HEK293 (cell line): ENCODE measurements around the gene RAB13.

Experiments
- FEZF1 ChIP-seq: fragments of 450-650 bp; formaldehyde crosslinking; IDR thresholded peaks from 2 replicates; pipeline ENCODE4 v1.5.1; 2016; ENCODE audit warnings: missing biosample characterization, missing genetic modification characterization
- HOXC10 ChIP-seq: sonication (generic); formaldehyde crosslinking; IDR thresholded peaks from 2 replicates; pipeline ENCODE4 v1.8.1; 2023; ENCODE audit warnings: mild to moderate bottlenecking, missing genetic modification reagents
- KLF8 ChIP-seq: fragments of 450-650 bp; formaldehyde crosslinking; IDR thresholded peaks from 2 replicates; pipeline ENCODE4 v1.5.1; 2016; ENCODE audit warnings: missing biosample characterization, missing genetic modification characterization
- SETDB1 ChIP-seq: IDR thresholded peaks from one replicate; pipeline ENCODE4 v1.6.1; 2017; ENCODE audit warnings: mild to moderate bottlenecking, low read length, moderate library complexity, mixed read lengths; ENCODE audit not compliant: insufficient read length
- ZBTB21 ChIP-seq: fragments of 450-650 bp; formaldehyde crosslinking; IDR thresholded peaks from 2 replicates; pipeline ENCODE4 v1.5.1; 2017; ENCODE audit warnings: missing biosample characterization, missing genetic modification characterization
- ZFP37 ChIP-seq: fragments of 450-650 bp; formaldehyde crosslinking; IDR thresholded peaks from 2 replicates; pipeline ENCODE4 v1.5.1; 2016; ENCODE audit warnings: missing biosample characterization, missing genetic modification characterization
- ZFP41 ChIP-seq: fragments of 450-650 bp; formaldehyde crosslinking; IDR thresholded peaks from 2 replicates; pipeline ENCODE4 v1.5.1; 2016; ENCODE audit warnings: missing biosample characterization, missing genetic modification characterization, borderline replicate concordance
- ZIC2 ChIP-seq: fragments of 450-650 bp; formaldehyde crosslinking; IDR thresholded peaks from 2 replicates; pipeline ENCODE4 v1.5.1; 2016; ENCODE audit warnings: missing biosample characterization, missing genetic modification characterization
- ZNF140 ChIP-seq: fragments of 450-650 bp; formaldehyde crosslinking; IDR thresholded peaks from 2 replicates; pipeline ENCODE4 v1.5.1; 2016; ENCODE audit warnings: missing biosample characterization, missing genetic modification characterization
- ZNF146 ChIP-seq: fragments of 450-650 bp; formaldehyde crosslinking; IDR thresholded peaks from 2 replicates; pipeline ENCODE4 v1.5.1; 2016; ENCODE audit warnings: missing biosample characterization, missing genetic modification characterization
- ZNF155 ChIP-seq: fragments of 450-650 bp; formaldehyde crosslinking; IDR thresholded peaks from 2 replicates; pipeline ENCODE4 v1.5.1; 2016; ENCODE audit warnings: missing biosample characterization, missing genetic modification characterization
- ZNF175 ChIP-seq: fragments of 450-650 bp; formaldehyde crosslinking; IDR thresholded peaks from 2 replicates; pipeline ENCODE4 v1.5.1; 2016; ENCODE audit warnings: missing biosample characterization, missing genetic modification characterization
- ZNF248 ChIP-seq: fragments of 450-650 bp; formaldehyde crosslinking; IDR thresholded peaks from 2 replicates; pipeline ENCODE4 v1.5.1; 2017; ENCODE audit warnings: missing biosample characterization, missing genetic modification characterization
- ZNF324 ChIP-seq: fragments of 450-650 bp; formaldehyde crosslinking; IDR thresholded peaks from 2 replicates; pipeline ENCODE4 v1.5.1; 2016; ENCODE audit warnings: missing biosample characterization, missing genetic modification characterization
- ZNF366 ChIP-seq: fragments of 450-650 bp; formaldehyde crosslinking; conservative IDR thresholded peaks from 2 replicates; pipeline ENCODE4 v1.5.1; 2016; ENCODE audit warnings: missing biosample characterization, missing genetic modification characterization
- ZNF391 ChIP-seq: fragments of 450-650 bp; formaldehyde crosslinking; IDR thresholded peaks from 2 replicates; pipeline ENCODE4 v1.5.1; 2016; ENCODE audit warnings: low read depth, missing biosample characterization, missing genetic modification characterization, borderline replicate concordance
- ZNF433 ChIP-seq: fragments of 450-650 bp; formaldehyde crosslinking; IDR thresholded peaks from 2 replicates; pipeline ENCODE4 v1.5.1; 2016; ENCODE audit warnings: missing biosample characterization, missing genetic modification characterization, low read depth
- ZNF473 ChIP-seq: fragments of 450-650 bp; formaldehyde crosslinking; IDR thresholded peaks from 2 replicates; pipeline ENCODE4 v1.5.1; 2017; ENCODE audit warnings: missing biosample characterization, missing genetic modification characterization
- ZNF514 ChIP-seq: fragments of 450-650 bp; formaldehyde crosslinking; IDR thresholded peaks from 2 replicates; pipeline ENCODE4 v1.5.1; 2016; ENCODE audit warnings: missing biosample characterization, missing genetic modification characterization
- ZNF560 ChIP-seq: fragments of 450-650 bp; formaldehyde crosslinking; IDR thresholded peaks from 2 replicates; pipeline ENCODE4 v1.5.1; 2017; ENCODE audit warnings: missing biosample characterization, missing genetic modification characterization, borderline replicate concordance
- ZNF626 ChIP-seq: fragments of 450-650 bp; sonication (Bioruptor Pico); formaldehyde crosslinking; IDR thresholded peaks from 2 replicates; pipeline ENCODE4 v1.5.1; 2018; ENCODE audit warnings: missing biosample characterization, missing genetic modification characterization, inconsistent platforms
- ZNF654 ChIP-seq: fragments of 450-650 bp; formaldehyde crosslinking; IDR thresholded peaks from 2 replicates; pipeline ENCODE4 v1.5.1; 2016; ENCODE audit warnings: low read depth, missing biosample characterization, missing genetic modification characterization
- ZNF658 ChIP-seq: fragments of 450-650 bp; formaldehyde crosslinking; IDR thresholded peaks from 2 replicates; pipeline ENCODE4; 2016; ENCODE audit warnings: missing biosample characterization, missing genetic modification characterization
- ZNF664 ChIP-seq: fragments of 450-650 bp; formaldehyde crosslinking; IDR thresholded peaks from 2 replicates; pipeline ENCODE4 v1.5.1; 2016; ENCODE audit warnings: missing biosample characterization, missing genetic modification characterization
- ZNF701 ChIP-seq: fragments of 450-650 bp; formaldehyde crosslinking; IDR thresholded peaks from 2 replicates; pipeline ENCODE4 v1.5.1; 2016; ENCODE audit warnings: missing biosample characterization, missing genetic modification characterization
- ZNF843 ChIP-seq: fragments of 450-650 bp; formaldehyde crosslinking; IDR thresholded peaks from 2 replicates; pipeline ENCODE4 v1.5.1; 2016; ENCODE audit warnings: missing biosample characterization, missing genetic modification characterization
- TF ChIP-seq, protein P1 (sequence below): fragments of 450-650 bp; formaldehyde crosslinking; IDR thresholded peaks from 2 replicates; pipeline ENCODE4 v1.5.1; 2017; ENCODE audit warnings: missing biosample characterization, missing genetic modification characterization
- TF ChIP-seq, protein P2 (sequence below): fragments of 450-650 bp; formaldehyde crosslinking; IDR thresholded peaks from 2 replicates; pipeline ENCODE4 v1.5.1; 2016; ENCODE audit warnings: missing biosample characterization, missing genetic modification characterization, borderline replicate concordance
- TF ChIP-seq, protein P3 (sequence below): fragments of 450-650 bp; formaldehyde crosslinking; conservative IDR thresholded peaks from 2 replicates; pipeline ENCODE4 v1.5.1; 2016; ENCODE audit warnings: low read depth, missing biosample characterization, missing genetic modification characterization
- TF ChIP-seq, protein P4 (sequence below): fragments of 450-650 bp; formaldehyde crosslinking; IDR thresholded peaks from 2 replicates; pipeline ENCODE4 v1.5.1; 2016; ENCODE audit warnings: missing biosample characterization, missing genetic modification characterization
- TF ChIP-seq, protein P5 (sequence below): fragments of 450-650 bp; formaldehyde crosslinking; IDR thresholded peaks from 2 replicates; pipeline ENCODE4 v1.5.1; 2016; ENCODE audit warnings: missing biosample characterization, missing genetic modification characterization

The RAB13 gene

DNA sequence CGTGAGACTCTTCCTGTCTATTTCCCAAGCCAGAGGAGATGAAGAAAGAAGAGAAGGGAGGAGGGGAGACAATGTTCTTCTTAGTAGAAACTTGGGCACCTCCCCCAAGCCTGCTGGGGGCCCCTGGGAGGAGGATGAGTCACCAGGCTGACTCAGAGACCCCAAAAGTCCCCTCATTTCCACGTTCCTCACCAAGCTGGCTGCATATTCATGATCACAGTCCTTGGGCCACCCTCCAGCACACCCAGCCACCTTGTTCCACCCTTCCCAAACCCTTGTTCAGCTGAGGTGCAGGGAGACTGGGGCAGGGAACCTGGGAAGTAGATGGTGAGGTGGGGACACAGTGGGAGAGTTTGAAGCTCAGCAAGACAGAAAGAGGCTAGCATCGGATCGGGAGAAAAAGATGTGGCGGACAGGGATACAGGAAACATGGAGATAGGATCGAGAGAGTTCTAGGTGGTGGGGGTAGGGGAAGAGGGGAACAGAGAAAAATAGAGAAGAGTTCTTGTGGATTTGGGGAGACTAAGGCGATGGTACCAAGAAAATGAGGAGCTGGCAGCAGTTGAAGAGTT is 712 bp downstream of the RAB13 start (continued):
- TF ChIP-seq ZNF391 = no peak
- no peak for TF ChIP-seq ZNF626 (tag by site-specific recombination)
- no peak for TF ChIP-seq ZNF155
- TF ChIP-seq, protein P1, sequence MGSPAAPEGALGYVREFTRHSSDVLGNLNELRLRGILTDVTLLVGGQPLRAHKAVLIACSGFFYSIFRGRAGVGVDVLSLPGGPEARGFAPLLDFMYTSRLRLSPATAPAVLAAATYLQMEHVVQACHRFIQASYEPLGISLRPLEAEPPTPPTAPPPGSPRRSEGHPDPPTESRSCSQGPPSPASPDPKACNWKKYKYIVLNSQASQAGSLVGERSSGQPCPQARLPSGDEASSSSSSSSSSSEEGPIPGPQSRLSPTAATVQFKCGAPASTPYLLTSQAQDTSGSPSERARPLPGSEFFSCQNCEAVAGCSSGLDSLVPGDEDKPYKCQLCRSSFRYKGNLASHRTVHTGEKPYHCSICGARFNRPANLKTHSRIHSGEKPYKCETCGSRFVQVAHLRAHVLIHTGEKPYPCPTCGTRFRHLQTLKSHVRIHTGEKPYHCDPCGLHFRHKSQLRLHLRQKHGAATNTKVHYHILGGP (tag by site-specific recombination) = no peak
- no peak for TF ChIP-seq ZNF175 (tag by site-specific recombination)
- TF ChIP-seq KLF8 (tag by site-specific recombination) = no peak
- TF ChIP-seq, protein P2, sequence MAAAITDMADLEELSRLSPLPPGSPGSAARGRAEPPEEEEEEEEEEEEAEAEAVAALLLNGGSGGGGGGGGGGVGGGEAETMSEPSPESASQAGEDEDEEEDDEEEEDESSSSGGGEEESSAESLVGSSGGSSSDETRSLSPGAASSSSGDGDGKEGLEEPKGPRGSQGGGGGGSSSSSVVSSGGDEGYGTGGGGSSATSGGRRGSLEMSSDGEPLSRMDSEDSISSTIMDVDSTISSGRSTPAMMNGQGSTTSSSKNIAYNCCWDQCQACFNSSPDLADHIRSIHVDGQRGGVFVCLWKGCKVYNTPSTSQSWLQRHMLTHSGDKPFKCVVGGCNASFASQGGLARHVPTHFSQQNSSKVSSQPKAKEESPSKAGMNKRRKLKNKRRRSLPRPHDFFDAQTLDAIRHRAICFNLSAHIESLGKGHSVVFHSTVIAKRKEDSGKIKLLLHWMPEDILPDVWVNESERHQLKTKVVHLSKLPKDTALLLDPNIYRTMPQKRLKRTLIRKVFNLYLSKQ (tag by site-specific recombination) = no peak
- no peak for TF ChIP-seq ZNF560 (tag by site-specific recombination)
- TF ChIP-seq, protein P3, sequence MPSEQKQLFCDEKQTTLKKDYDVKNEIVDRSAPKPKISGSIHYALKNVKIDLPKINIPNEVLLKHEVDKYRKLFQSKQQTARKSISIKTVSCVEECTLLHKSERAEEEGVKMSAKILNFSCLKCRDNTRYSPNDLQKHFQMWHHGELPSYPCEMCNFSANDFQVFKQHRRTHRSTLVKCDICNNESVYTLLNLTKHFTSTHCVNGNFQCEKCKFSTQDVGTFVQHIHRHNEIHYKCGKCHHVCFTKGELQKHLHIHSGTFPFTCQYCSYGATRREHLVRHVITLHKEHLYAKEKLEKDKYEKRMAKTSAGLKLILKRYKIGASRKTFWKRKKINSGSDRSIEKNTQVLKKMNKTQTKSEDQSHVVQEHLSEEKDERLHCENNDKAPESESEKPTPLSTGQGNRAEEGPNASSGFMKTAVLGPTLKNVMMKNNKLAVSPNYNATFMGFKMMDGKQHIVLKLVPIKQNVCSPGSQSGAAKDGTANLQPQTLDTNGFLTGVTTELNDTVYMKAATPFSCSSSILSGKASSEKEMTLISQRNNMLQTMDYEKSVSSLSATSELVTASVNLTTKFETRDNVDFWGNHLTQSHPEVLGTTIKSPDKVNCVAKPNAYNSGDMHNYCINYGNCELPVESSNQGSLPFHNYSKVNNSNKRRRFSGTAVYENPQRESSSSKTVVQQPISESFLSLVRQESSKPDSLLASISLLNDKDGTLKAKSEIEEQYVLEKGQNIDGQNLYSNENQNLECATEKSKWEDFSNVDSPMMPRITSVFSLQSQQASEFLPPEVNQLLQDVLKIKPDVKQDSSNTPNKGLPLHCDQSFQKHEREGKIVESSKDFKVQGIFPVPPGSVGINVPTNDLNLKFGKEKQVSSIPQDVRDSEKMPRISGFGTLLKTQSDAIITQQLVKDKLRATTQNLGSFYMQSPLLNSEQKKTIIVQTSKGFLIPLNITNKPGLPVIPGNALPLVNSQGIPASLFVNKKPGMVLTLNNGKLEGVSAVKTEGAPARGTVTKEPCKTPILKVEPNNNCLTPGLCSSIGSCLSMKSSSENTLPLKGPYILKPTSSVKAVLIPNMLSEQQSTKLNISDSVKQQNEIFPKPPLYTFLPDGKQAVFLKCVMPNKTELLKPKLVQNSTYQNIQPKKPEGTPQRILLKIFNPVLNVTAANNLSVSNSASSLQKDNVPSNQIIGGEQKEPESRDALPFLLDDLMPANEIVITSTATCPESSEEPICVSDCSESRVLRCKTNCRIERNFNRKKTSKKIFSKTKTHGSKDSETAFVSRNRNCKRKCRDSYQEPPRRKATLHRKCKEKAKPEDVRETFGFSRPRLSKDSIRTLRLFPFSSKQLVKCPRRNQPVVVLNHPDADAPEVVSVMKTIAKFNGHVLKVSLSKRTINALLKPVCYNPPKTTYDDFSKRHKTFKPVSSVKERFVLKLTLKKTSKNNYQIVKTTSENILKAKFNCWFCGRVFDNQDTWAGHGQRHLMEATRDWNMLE (tag by site-specific recombination) = no peak
- TF ChIP-seq ZNF514 (tag by site-specific recombination) = no peak
- no peak for TF ChIP-seq ZFP41 (tag by site-specific recombination)
- no peak for TF ChIP-seq ZNF433 (tag by site-specific recombination)
- TF ChIP-seq ZNF658 = no peak
- no peak for TF ChIP-seq SETDB1
- no peak for TF ChIP-seq ZNF140 (tag by site-specific recombination)
- TF ChIP-seq ZNF324 (tag by site-specific recombination) = no peak
- TF ChIP-seq ZNF701 (tag by site-specific recombination) = no peak
- TF ChIP-seq, protein P4, sequence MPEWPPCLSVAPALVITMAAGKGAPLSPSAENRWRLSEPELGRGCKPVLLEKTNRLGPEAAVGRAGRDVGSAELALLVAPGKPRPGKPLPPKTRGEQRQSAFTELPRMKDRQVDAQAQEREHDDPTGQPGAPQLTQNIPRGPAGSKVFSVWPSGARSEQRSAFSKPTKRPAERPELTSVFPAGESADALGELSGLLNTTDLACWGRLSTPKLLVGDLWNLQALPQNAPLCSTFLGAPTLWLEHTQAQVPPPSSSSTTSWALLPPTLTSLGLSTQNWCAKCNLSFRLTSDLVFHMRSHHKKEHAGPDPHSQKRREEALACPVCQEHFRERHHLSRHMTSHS (tag by site-specific recombination) = no peak
- TF ChIP-seq ZNF146 (tag by site-specific recombination) = no peak
- TF ChIP-seq HOXC10 (CRISPR knock-in tag) = no peak
- TF ChIP-seq ZNF664 = no peak
- no peak for TF ChIP-seq ZNF366 (tag by site-specific recombination)
- no peak for TF ChIP-seq ZNF473 (tag by site-specific recombination)
- no peak for TF ChIP-seq ZNF843 (tag by site-specific recombination)
- TF ChIP-seq, protein P5, sequence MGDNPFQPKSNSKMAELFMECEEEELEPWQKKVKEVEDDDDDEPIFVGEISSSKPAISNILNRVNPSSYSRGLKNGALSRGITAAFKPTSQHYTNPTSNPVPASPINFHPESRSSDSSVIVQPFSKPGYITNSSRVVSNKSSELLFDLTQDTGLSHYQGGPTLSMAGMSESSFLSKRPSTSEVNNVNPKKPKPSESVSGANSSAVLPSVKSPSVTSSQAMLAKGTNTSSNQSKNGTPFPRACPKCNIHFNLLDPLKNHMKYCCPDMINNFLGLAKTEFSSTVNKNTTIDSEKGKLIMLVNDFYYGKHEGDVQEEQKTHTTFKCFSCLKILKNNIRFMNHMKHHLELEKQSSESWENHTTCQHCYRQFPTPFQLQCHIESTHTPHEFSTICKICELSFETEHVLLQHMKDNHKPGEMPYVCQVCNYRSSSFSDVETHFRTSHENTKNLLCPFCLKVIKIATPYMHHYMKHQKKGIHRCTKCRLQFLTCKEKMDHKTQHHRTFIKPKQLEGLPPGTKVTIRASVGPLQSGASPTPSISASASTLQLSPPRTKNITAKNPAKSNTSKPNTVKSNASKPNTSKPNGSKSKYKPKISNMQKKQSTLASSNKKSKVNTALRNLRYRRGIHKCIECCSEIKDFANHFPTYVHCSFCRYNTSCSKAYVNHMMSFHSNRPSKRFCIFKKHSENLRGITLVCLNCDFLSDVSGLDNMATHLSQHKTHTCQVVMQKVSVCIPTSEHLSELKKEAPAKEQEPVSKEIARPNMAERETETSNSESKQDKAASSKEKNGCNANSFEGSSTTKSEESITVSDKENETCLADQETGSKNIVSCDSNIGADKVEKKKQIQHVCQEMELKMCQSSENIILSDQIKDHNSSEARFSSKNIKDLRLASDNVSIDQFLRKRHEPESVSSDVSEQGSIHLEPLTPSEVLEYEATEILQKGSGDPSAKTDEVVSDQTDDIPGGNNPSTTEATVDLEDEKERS = peak; percentile 15; the same call in 1 of the 2 replicates
- no peak for TF ChIP-seq FEZF1 (tag by site-specific recombination)
- TF ChIP-seq ZBTB21 (tag by site-specific recombination) = no peak
- no peak for TF ChIP-seq ZNF248 (tag by site-specific recombination)
- TF ChIP-seq ZFP37 = no peak
- peak; percentile 52 for TF ChIP-seq ZIC2
- no peak for TF ChIP-seq ZNF654
